ENCODE results near the gene TBC1D24.
A peak's percentile ranks its signal among the peaks of the same experiment; 100 is the strongest.

TBC1D24 gene

GRCh38 chr16:2483939-2484897, 9.3 kb downstream of the TBC1D24 start:
- DNase-seq = no peak

- no peak for DNase-seq
Observed at GRCh38 chr16:2484898-2485508, 10.1 kb downstream of the TBC1D24 start.

GRCh38 chr16:2485811-2486507, 11.0 kb downstream of the TBC1D24 start:
- DNase-seq = no peak

- peak; percentile 34 for DNase-seq
Observed at GRCh38 chr16:2486645-2487516, 12.0 kb downstream of the TBC1D24 start.

- no peak for DNase-seq
Observed at GRCh38 chr16:2487517-2487842, 12.6 kb downstream of the TBC1D24 start.

- no peak for DNase-seq
Observed at GRCh38 chr16:2487903-2488531, 13.1 kb downstream of the TBC1D24 start.

- no peak for DNase-seq
Observed at GRCh38 chr16:2489581-2489980, 14.7 kb downstream of the TBC1D24 start.

GRCh38 chr16:2490190-2491105, 15.5 kb downstream of the TBC1D24 start:
- DNase-seq = no peak

GRCh38 chr16:2492292-2492691, 17.4 kb downstream of the TBC1D24 start:
- no peak for DNase-seq

- DNase-seq = no peak
Observed at GRCh38 chr16:2493605-2494004, 18.7 kb downstream of the TBC1D24 start.

- no peak for DNase-seq
Observed at GRCh38 chr16:2494616-2495015, 19.7 kb downstream of the TBC1D24 start.

- DNase-seq = no peak
Observed at GRCh38 chr16:2495041-2495440, 20.1 kb downstream of the TBC1D24 start.

GRCh38 chr16:2496223-2497115, 21.5 kb downstream of the TBC1D24 start:
- no peak for DNase-seq

GRCh38 chr16:2497116-2497630, 22.2 kb downstream of the TBC1D24 start:
- no peak for DNase-seq

GRCh38 chr16:2497695-2498484, 23.0 kb downstream of the TBC1D24 start:
- DNase-seq = no peak

- DNase-seq = no peak
Observed at GRCh38 chr16:2498531-2499253, 23.8 kb downstream of the TBC1D24 start.

- no peak for DNase-seq
Observed at GRCh38 chr16:2499454-2499853, 24.5 kb downstream of the TBC1D24 start.

GRCh38 chr16:2499890-2500429, 25.0 kb downstream of the TBC1D24 start:
- no peak for DNase-seq

Data from midbrain (tissue), 1 donor.